K562 (cell line): ENCODE results near the gene CERCAM. TPM values are rescaled to one million over a fixed set of nuclear protein-coding genes. Genes with fewer than 3 reads are reported as not detected.

Experiments used
- ASH1L ChIP-seq: fragments of 450-650 bp; IDR thresholded peaks from 2 replicates; pipeline ENCODE4 v1.6.1; 2018; ENCODE audit warnings: borderline replicate concordance, mild to moderate bottlenecking, low read depth; ENCODE audit not compliant: partially characterized antibody
- DEAF1 ChIP-seq: fragments of 450-650 bp; formaldehyde crosslinking; IDR thresholded peaks from 2 replicates; pipeline ENCODE4 v1.4.0; 2020; ENCODE audit warnings: mild to moderate bottlenecking, moderate library complexity
- E2F1 ChIP-seq: sonication (generic); formaldehyde crosslinking; IDR thresholded peaks from 2 replicates; pipeline ENCODE4 v1.8.1; 2023; ENCODE audit warnings: mild to moderate bottlenecking, missing genetic modification reagents, moderate library complexity
- E2F3 ChIP-seq: fragments of 250-450 bp; sonication (Bioruptor Pico); IDR thresholded peaks from 2 replicates; pipeline ENCODE4 v1.4.0; 2020; ENCODE audit warnings: mild to moderate bottlenecking
- GTF2F1 ChIP-seq: IDR thresholded peaks from 2 replicates; pipeline ENCODE4 v1.6.1; 2011; ENCODE audit warnings: low read depth, low read length, improper control_type of control experiment
- HNRNPH1 ChIP-seq: fragments of 200-400 bp; formaldehyde crosslinking; optimal IDR thresholded peaks from 2 replicates; pipeline ENCODE3; 2017; ENCODE audit warnings: low read depth, mild to moderate bottlenecking, low read length, moderate library complexity
- HOXB6 ChIP-seq: fragments of 250-450 bp; sonication (Bioruptor Pico); IDR thresholded peaks from 2 replicates; pipeline ENCODE4 v1.5.1; 2022; ENCODE audit warnings: mild to moderate bottlenecking, borderline replicate concordance
- JUNB ChIP-seq: fragments of 450-650 bp; formaldehyde crosslinking; conservative IDR thresholded peaks from 2 replicates; pipeline ENCODE4 v1.4.0; 2020; ENCODE audit warnings: mild to moderate bottlenecking
- MAX ChIP-seq: sonication (generic); formaldehyde crosslinking; IDR thresholded peaks from 2 replicates; pipeline ENCODE4 v1.9.0; 2022; ENCODE audit warnings: mild to moderate bottlenecking, missing genetic modification reagents
- MEF2D ChIP-seq: conservative IDR thresholded peaks from 2 replicates; pipeline ENCODE4 v1.6.1; 2016; ENCODE audit warnings: low read depth, missing genetic modification characterization, missing compliant biosample characterization
- MYBL2 ChIP-seq, 2 experiments: fragments of 450-650 bp in 1 of 2; sonication (generic) in 1 of 2; formaldehyde crosslinking in 1 of 2; IDR thresholded peaks; 2 replicates each; pipeline versions ENCODE4 v1.6.1 to v1.8.1; 2017 to 2022; ENCODE audit warnings: borderline replicate concordance in 1 of 2, inconsistent platforms in 1 of 2, low read depth in 1 of 2, mild to moderate bottlenecking in 1 of 2, missing genetic modification reagents in 1 of 2, moderate library complexity in 1 of 2
- NBN ChIP-seq: fragments of 450-650 bp; IDR thresholded peaks from 2 replicates; pipeline ENCODE4 v1.6.1; 2016; ENCODE audit warnings: low read depth, mild to moderate bottlenecking
- NFE2 ChIP-seq: IDR thresholded peaks from 2 replicates; pipeline ENCODE4 v1.6.1; 2014; ENCODE audit warnings: antibody characterized with exemption, low read depth
- PBX2 ChIP-seq, 2 experiments: IDR thresholded peaks in 1 of 2; conservative IDR thresholded peaks in 1 of 2; 2 replicates each; pipeline ENCODE4 v1.6.1; 2016; ENCODE audit warnings: low read depth in 2 of 2, mild to moderate bottlenecking in 1 of 2, missing compliant biosample characterization in 1 of 2, missing genetic modification characterization in 1 of 2, moderate library complexity in 1 of 2
- SFPQ ChIP-seq: fragments of 200-400 bp; formaldehyde crosslinking; IDR thresholded peaks from 2 replicates; pipeline ENCODE4 v1.6.1; 2017; ENCODE audit warnings: mild to moderate bottlenecking, low read depth, low read length, moderate library complexity
- SMAD4 ChIP-seq: fragments of 250-450 bp; sonication (Bioruptor Pico); conservative IDR thresholded peaks from 2 replicates; pipeline ENCODE4 v1.8.0; 2021; ENCODE audit warnings: inconsistent platforms, mild to moderate bottlenecking, moderate library complexity
- SRSF3 ChIP-seq: fragments of 200-400 bp; formaldehyde crosslinking; IDR thresholded peaks from 2 replicates; pipeline ENCODE4 v1.6.1; 2016; ENCODE audit warnings: mild to moderate bottlenecking, low read length, moderate library complexity; ENCODE audit not compliant: insufficient read depth
- ZBTB1 ChIP-seq: sonication (generic); formaldehyde crosslinking; IDR thresholded peaks from 2 replicates; pipeline ENCODE4 v1.8.1; 2023; ENCODE audit warnings: missing genetic modification reagents, low read depth, mild to moderate bottlenecking, borderline replicate concordance
- ZBTB8A ChIP-seq: fragments of 450-650 bp; IDR thresholded peaks from 2 replicates; pipeline ENCODE4 v1.6.1; 2018; ENCODE audit warnings: mild to moderate bottlenecking, moderate library complexity; ENCODE audit not compliant: partially characterized antibody
- ZNF699 ChIP-seq: fragments of 250-450 bp; sonication (Bioruptor Pico); IDR thresholded peaks from 2 replicates; pipeline ENCODE4 v1.8.0; 2021; ENCODE audit warnings: mild to moderate bottlenecking, moderate library complexity; ENCODE audit not compliant: insufficient replicate concordance
- polyA plus RNA-seq, 8 experiments: library from polyadenylated mRNA; depleted of rRNA in 4 of 8; stranded (reverse) in 5 of 8; unstranded in 3 of 8; fragments of >200 nt; fragmentation: Nextera tagmentation in 2 of 8; fragmentation: Illumina TruSeq in 1 of 8; extraction: Ambion mirVana in 2 of 8; extraction: Trizol in 1 of 8; gene quantifications; 2 replicates each; pipeline versions ENCODE4 v1.2.1 to v1.2.3, GENCODE V29; 2011 to 2014; ENCODE audit warnings: inconsistent platforms in 1 of 8, missing spikeins in 1 of 8
- total RNA-seq, 7 experiments: library from RNA; depleted of rRNA in 6 of 7; stranded (reverse); fragments of >200 nt in 6 of 7; fragmentation: Illumina TruSeq in 2 of 7; extraction: Trizol in 2 of 7; gene quantifications; 2 replicates each; pipeline versions ENCODE4 v1.2.1 to v1.2.3, GENCODE V29; 2011 to 2021; ENCODE audit warnings: low replicate concordance in 1 of 7

CERCAM gene
- total and polyA plus RNA-seq, 9 of the 15 experiments (the other 6 are each of a cell fraction or from before 2014, with no cell fraction given): 0.75 to 24.0 (median 18.0) TPM

GRCh38 chr9:128456613-128457061 lies 36.0 kb downstream of the CERCAM start (continued):
- no peak for TF ChIP-seq E2F3 (CRISPR knock-in tag)
- TF ChIP-seq MEF2D (tag): no peak
- TF ChIP-seq ZBTB8A: no peak
- no peak for TF ChIP-seq SRSF3
- no peak for TF ChIP-seq PBX2 (CRISPR knock-in tag; IDR thresholded peaks at IDR 0.05; ENCODE audit: low read depth)
- peak; percentile 61 for TF ChIP-seq PBX2 (tag; conservative IDR thresholded peaks at IDR 0.05; ENCODE audit: low read depth)
- TF ChIP-seq ASH1L: no peak
- no peak for TF ChIP-seq SFPQ
- no peak for TF ChIP-seq HNRNPH1
- no peak for TF ChIP-seq NFE2
- no peak for TF ChIP-seq JUNB (CRISPR knock-in tag)
- TF ChIP-seq DEAF1 (CRISPR knock-in tag): no peak
- no peak for TF ChIP-seq GTF2F1
- no peak for TF ChIP-seq HOXB6 (CRISPR knock-in tag)
- no peak for TF ChIP-seq MYBL2 (IDR thresholded peaks at IDR 0.05; ENCODE audit: low read depth)
- no peak for TF ChIP-seq MYBL2 (CRISPR knock-in tag; IDR thresholded peaks at IDR 0.05; ENCODE audit: borderline replicate concordance)
- TF ChIP-seq ZNF699 (CRISPR knock-in tag): no peak
- no peak for TF ChIP-seq E2F1 (CRISPR knock-in tag)
- TF ChIP-seq MAX (CRISPR knock-in tag): 0 out of 2 replicates have a peak, but pooled peaks have one; percentile 31
- TF ChIP-seq SMAD4 (CRISPR knock-in tag): no peak
- TF ChIP-seq NBN: no peak
- TF ChIP-seq ZBTB1 (CRISPR knock-in tag): no peak
